ENCODE data around the gene TAP2. TPM values are rescaled to one million over a fixed set of nuclear protein-coding genes. Genes with fewer than 3 reads are reported as not detected.

Gene TAP2
- total RNA-seq, 1 donor from 2014 or later, result 22.8 TPM

Other genes with a start within 250 kb of the TAP2 start
- 0.17 TPM in 1 of 2 replicates, not detected in the other for gene HLA-DRB1, start 248.9 kb downstream of the TAP2 start, total RNA-seq
- not detected in 2 replicates for gene HLA-DQA1, start 201.3 kb downstream of the TAP2 start, total RNA-seq
- gene HLA-DQB1, start 172.1 kb downstream of the TAP2 start, total RNA-seq, result not detected in 2 replicates
- not detected in 2 replicates for gene HLA-DQA2, start 97.3 kb downstream of the TAP2 start, total RNA-seq
- gene HLA-DQB2, start 75.2 kb downstream of the TAP2 start, total RNA-seq, result not detected in 2 replicates
- gene HLA-DOB, start 21.7 kb downstream of the TAP2 start, total RNA-seq, result not detected in 2 replicates
- 73.5 and 86.4 TPM in 2 replicates for gene PSMB8, start 5.3 kb upstream of the TAP2 start, total RNA-seq
- gene TAP1, start 15.0 kb upstream of the TAP2 start, total RNA-seq, result 52.9 and 93.4 TPM in 2 replicates
- gene PSMB9, start 15.5 kb upstream of the TAP2 start, total RNA-seq, result 29.1 and 68.9 TPM in 2 replicates
- 1.0 and 2.9 TPM in 2 replicates for gene HLA-DMB, start 102.3 kb upstream of the TAP2 start, total RNA-seq
- 1.2 and 1.7 TPM in 2 replicates for gene HLA-DMA, start 114.4 kb upstream of the TAP2 start, total RNA-seq
- 60.2 and 86.7 TPM in 2 replicates for gene BRD2, start 129.9 kb upstream of the TAP2 start, total RNA-seq
- gene HLA-DOA, start 170.9 kb upstream of the TAP2 start, total RNA-seq, result not detected in 2 replicates
- gene HLA-DPA1, start 234.9 kb upstream of the TAP2 start, total RNA-seq, result 0.34 and 17.4 TPM in 2 replicates
- gene HLA-DPB1, start 237.3 kb upstream of the TAP2 start, total RNA-seq, result 1.4 and 22.4 TPM in 2 replicates

All from dermis blood vessel endothelial cell (primary cell).